ENCODE results near the gene KCNK3.

The KCNK3 gene

GRCh38 chr2:26666671-26667070, 25.9 kb upstream of the KCNK3 start:
- no peak for DNase-seq (ENCODE audit: low read depth)

GRCh38 chr2:26668041-26668440, 24.5 kb upstream of the KCNK3 start:
- DNase-seq (ENCODE audit: low read depth), result no peak

GRCh38 chr2:26668856-26669750, 23.4 kb upstream of the KCNK3 start:
- DNase-seq (ENCODE audit: low read depth), result no peak

GRCh38 chr2:26670171-26670570, 22.4 kb upstream of the KCNK3 start:
- DNase-seq (ENCODE audit: low read depth), result no peak

GRCh38 chr2:26670931-26671460, 21.5 kb upstream of the KCNK3 start:
- DNase-seq (ENCODE audit: low read depth), result no peak

GRCh38 chr2:26671691-26672090, 20.8 kb upstream of the KCNK3 start:
- no peak for DNase-seq (ENCODE audit: low read depth)

GRCh38 chr2:26672112-26672817, 20.3 kb upstream of the KCNK3 start:
- DNase-seq (ENCODE audit: low read depth), result no peak

- DNase-seq (ENCODE audit: low read depth), result no peak
Observed at GRCh38 chr2:26672818-26673393, 19.6 kb upstream of the KCNK3 start.

GRCh38 chr2:26674002-26674751, 18.3 kb upstream of the KCNK3 start:
- no peak for DNase-seq (ENCODE audit: low read depth)

GRCh38 chr2:26674771-26675170, 17.8 kb upstream of the KCNK3 start:
- no peak for DNase-seq (ENCODE audit: low read depth)

GRCh38 chr2:26675651-26676255, 16.8 kb upstream of the KCNK3 start:
- no peak for DNase-seq (ENCODE audit: low read depth)

GRCh38 chr2:26678035-26678434, 14.5 kb upstream of the KCNK3 start:
- no peak for DNase-seq (ENCODE audit: low read depth)

GRCh38 chr2:26679867-26680266, 12.7 kb upstream of the KCNK3 start:
- no peak for DNase-seq (ENCODE audit: low read depth)

GRCh38 chr2:26681656-26682055, 10.9 kb upstream of the KCNK3 start:
- no peak for DNase-seq (ENCODE audit: low read depth)

- DNase-seq (ENCODE audit: low read depth), result no peak
Observed at GRCh38 chr2:26682155-26682554, 10.4 kb upstream of the KCNK3 start.

- no peak for DNase-seq (ENCODE audit: low read depth)
Observed at GRCh38 chr2:26683583-26683982, 8.9 kb upstream of the KCNK3 start.

- DNase-seq (ENCODE audit: low read depth), result no peak
Observed at GRCh38 chr2:26685341-26685740, 7.2 kb upstream of the KCNK3 start.

GRCh38 chr2:26685989-26686839, 6.3 kb upstream of the KCNK3 start:
- DNase-seq (ENCODE audit: low read depth), result no peak

- DNase-seq (ENCODE audit: low read depth), result no peak
Observed at GRCh38 chr2:26687328-26687727, 5.2 kb upstream of the KCNK3 start.

- no peak for DNase-seq (ENCODE audit: low read depth)
Observed at GRCh38 chr2:26687801-26688200, 4.7 kb upstream of the KCNK3 start.

- no peak for DNase-seq (ENCODE audit: low read depth)
Observed at GRCh38 chr2:26691161-26691560, 1.4 kb upstream of the KCNK3 start.

Measured in activated T-cell treated with anti-CD3 and anti-CD28 coated beads for 1 hour (primary cell).